ENCODE data around the gene SPPL2C.
"Not testable (repeated sequence)": the region's sequence is repeated elsewhere in the genome, so short reads cannot be mapped to it uniquely, and the experiment has no call there.

Gene SPPL2C

DNA sequence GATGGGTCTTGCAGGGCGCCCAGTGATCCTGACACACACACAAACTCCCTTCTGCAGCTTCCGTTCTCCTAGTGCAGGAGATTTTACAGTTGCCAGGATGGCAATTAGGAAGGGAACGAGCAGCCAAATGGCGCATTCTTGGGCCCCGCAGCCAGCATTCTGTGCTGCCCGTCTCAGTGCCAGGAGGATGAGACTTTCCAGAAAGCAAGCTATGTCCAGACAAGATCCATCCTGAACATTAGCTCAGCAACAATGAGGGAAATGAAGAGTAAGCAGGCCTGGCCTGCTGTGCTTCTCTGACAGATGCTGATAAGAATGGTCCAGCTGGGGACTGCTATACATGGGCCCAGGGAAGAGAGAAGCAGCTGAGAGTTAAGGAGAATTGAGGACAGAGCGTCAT is 16.5 kb downstream of the SPPL2C start:
- DNase-seq (ENCODE audit: extremely low read depth, low read depth) = no peak
- TF ChIP-seq, protein P1, sequence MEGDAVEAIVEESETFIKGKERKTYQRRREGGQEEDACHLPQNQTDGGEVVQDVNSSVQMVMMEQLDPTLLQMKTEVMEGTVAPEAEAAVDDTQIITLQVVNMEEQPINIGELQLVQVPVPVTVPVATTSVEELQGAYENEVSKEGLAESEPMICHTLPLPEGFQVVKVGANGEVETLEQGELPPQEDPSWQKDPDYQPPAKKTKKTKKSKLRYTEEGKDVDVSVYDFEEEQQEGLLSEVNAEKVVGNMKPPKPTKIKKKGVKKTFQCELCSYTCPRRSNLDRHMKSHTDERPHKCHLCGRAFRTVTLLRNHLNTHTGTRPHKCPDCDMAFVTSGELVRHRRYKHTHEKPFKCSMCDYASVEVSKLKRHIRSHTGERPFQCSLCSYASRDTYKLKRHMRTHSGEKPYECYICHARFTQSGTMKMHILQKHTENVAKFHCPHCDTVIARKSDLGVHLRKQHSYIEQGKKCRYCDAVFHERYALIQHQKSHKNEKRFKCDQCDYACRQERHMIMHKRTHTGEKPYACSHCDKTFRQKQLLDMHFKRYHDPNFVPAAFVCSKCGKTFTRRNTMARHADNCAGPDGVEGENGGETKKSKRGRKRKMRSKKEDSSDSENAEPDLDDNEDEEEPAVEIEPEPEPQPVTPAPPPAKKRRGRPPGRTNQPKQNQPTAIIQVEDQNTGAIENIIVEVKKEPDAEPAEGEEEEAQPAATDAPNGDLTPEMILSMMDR (IDR thresholded peaks at IDR 0.05; ENCODE audit: low read depth, low read length, missing control alignments) = no peak
- H3K4me3 ChIP-seq (replicated peaks; ENCODE audit: low read depth, low read length) = no peak overlapping the region

DNA sequence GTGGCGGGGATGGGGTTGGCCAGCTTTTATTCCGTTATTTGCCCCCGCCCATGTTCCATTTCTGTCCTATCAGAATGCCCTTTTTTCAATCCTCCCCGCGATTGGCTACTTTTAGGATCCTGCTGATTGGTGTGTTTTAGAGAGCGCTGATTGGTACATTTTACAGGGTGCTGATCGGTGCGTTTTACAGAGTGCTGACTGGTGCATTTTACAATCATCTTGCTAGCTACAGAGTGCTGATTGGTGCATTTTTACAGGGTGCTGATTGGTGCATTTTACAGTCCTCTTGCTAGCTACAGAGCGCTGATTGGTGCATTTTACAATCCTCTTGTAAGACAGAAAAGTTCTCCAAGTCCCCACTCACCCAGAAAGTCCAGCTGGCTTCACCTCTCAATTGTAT is 17.4 kb downstream of the SPPL2C start:
- DNase-seq (ENCODE audit: extremely low read depth, low read depth); H3K4me3 ChIP-seq (replicated peaks; ENCODE audit: low read depth, low read length): not testable (repeated sequence)

DNA sequence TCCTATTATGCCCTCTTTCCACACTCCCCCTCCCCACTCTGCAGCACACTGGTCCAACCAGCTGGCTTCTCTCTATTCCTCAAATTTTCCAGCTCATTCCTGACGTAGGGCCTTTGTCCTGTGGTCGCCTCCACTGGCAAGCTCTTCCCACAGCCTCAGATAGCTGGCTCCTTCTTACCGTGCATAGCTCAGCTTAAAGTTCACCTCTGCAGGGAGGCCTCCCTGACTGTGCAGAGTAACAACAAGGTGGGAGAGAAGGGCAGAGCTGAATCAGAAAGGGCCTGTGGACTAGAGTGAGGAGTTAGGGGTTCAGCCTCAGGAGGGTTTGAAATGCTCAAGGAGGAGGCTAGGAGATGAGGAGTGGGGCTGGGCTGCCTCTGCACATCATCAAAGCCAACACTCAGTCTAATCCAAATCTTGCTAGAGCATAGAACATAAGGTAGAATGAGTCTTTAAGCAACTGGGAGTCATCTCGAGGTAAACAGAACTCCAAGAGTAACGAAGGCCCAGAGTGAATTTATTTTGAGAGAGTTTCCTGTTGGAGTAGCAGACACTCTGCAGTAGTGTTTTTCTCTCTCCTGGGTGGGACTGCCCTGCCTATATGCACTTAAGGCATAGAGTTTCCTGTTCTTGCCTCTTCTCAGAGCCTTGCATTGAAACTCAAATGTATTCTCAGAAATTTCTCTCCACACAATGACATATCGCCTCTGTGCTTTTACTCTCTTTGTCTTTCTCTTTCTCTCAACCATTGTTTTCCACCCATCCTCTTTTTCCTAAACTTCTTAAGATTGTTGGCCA is 19.4 kb downstream of the SPPL2C start:
- DNase-seq (ENCODE audit: extremely low read depth, low read depth) = no peak
- no peak overlapping the region for H3K4me3 ChIP-seq (replicated peaks; ENCODE audit: low read depth, low read length)
- TF ChIP-seq, protein P1 (IDR thresholded peaks at IDR 0.05; ENCODE audit: low read depth, low read length, missing control alignments) = no peak

DNA sequence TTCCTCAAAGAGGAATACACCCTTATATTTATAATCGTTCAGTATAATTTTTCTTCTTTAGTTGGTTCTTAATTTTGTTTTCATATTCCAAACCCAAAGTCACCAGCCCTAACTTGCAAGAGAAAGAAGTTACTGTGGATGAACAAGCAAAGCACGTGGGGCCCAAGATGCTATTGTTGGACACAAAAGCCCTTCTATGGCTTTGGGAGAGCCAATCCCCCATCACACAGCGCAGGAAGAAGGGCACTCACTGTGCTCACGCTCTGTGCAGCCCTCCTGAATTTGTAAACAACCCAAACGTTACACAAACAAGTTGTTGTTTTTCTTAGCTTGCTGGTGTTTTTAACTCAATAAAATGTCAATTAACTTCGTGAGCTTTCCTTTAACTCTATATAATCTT is 22.5 kb downstream of the SPPL2C start:
- TF ChIP-seq, protein P1 (IDR thresholded peaks at IDR 0.05; ENCODE audit: low read depth, low read length, missing control alignments) = no peak
- no peak overlapping the region for H3K4me3 ChIP-seq (replicated peaks; ENCODE audit: low read depth, low read length)
- DNase-seq (ENCODE audit: extremely low read depth, low read depth) = no peak

DNA sequence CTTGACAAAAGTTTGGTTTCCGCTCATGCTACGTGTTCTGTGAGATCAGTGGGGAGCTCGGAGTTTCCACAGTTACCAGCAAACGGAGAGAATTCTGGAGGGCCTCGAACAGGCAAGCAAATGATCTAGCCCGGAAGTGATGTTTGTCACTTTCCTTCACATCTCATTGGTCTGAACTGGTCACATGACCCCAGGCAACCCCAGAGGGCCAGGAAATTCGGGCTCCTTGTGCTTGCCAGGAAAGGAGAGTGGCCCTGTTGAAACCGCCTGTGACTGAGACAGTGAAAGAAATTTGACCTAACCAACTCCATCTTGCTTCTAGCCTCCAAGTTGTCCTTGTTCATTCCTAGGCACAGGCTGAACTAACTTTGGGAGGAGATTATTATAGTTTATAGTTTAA is 23.0 kb downstream of the SPPL2C start:
- H3K4me3 ChIP-seq (replicated peaks; ENCODE audit: low read depth, low read length) = no peak overlapping the region
- TF ChIP-seq, protein P1 (IDR thresholded peaks at IDR 0.05; ENCODE audit: low read depth, low read length, missing control alignments) = no peak
- peak; percentile 10 for DNase-seq (ENCODE audit: extremely low read depth, low read depth)

DNA sequence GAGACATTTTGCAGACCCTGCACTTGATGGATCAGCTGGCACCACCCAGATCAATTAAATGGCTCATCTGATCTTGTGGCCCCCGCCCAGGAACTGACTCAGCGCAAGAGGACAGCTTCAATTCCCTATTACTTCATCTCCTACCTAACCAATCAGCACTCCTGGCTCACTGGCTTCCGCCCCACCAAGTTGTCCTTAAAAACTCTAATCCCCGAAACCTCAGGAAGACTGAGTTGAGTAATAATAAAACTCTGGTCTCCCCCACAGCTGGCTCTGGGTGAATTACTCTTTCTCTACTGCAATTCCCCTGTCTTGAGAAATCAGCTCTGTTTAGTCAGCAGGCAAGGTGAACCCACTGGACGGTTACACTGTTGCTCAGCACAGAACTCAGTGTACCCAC is 23.6 kb downstream of the SPPL2C start:
- DNase-seq (ENCODE audit: extremely low read depth, low read depth) = no peak
- TF ChIP-seq, protein P1 (IDR thresholded peaks at IDR 0.05; ENCODE audit: low read depth, low read length, missing control alignments) = no peak
- H3K4me3 ChIP-seq (replicated peaks; ENCODE audit: low read depth, low read length) = no peak overlapping the region

DNA sequence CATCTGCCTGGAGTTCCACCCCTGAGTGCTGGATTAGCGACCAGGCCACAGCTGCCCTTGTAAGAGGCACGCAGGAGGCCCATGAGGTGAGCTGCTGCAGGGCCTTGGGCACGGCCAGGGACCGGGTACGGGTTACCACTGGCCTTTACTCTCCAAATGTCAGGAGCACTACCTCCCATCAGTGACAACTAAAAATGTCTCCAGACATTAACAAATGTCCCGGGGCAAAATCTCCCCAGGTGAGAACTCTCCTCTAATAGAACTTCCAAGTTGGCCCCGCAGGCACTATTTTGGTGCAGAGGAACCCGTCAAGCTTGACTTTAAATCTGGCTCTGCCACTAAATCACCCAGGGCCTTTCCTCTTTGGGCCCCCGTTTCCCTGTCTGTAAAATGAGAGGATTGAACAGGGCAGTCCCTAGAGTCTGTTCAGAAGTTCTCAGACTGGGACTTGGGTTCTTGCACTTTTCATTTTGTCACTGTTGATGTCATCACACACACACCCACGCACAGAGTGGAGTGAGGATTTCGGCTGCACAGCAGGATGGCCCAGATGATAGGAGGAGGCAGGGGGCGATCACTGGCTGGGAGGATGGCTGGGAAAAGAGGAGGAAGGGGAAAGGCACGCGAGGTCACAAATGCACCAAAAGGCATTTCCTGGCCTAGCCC is 25.1 kb downstream of the SPPL2C start:
- H3K4me3 ChIP-seq (replicated peaks; ENCODE audit: low read depth, low read length) = no peak overlapping the region
- TF ChIP-seq, protein P1 (IDR thresholded peaks at IDR 0.05; ENCODE audit: low read depth, low read length, missing control alignments) = no peak

More for the DNA sequence above, 25.1 kb downstream of the SPPL2C start:
- no peak for DNase-seq (ENCODE audit: extremely low read depth, low read depth)
